HCT116 (cell line): ENCODE measurements around the gene OTOG. TPM values are rescaled to one million over a fixed set of nuclear protein-coding genes. Genes with fewer than 3 reads are reported as not detected.

Source experiments
- ATAC-seq: fragments of 200-7000 bp; cut with Tn5 transposase; 2 replicates; pipeline ENCODE4 v1.9.1; 2020; ENCODE audit warnings: mild to moderate bottlenecking, moderate library complexity
- BruUV-seq: library from RNA; stranded (reverse); fragments of 400-500 nt; replicated peaks from 2 replicates; lab custom pipeline; 2021; lab: Mats Ljungman, UMichigan
- CTCF ChIA-PET: fragments of 300-600 bp; sonication (Branson Sonifier 250); formaldehyde crosslinking; loops from one replicate; lab custom pipeline; 2021; ENCODE audit warnings: antibody characterized with exemption; lab: Charles Lee
- POLR2A ChIA-PET: fragments of 300-600, 350-600 bp; sonication (Branson Sonifier 250); formaldehyde crosslinking; loops from one replicate; lab custom pipeline; 2021; ENCODE audit warnings: antibody characterized with exemption; lab: Charles Lee
- RAD21 ChIA-PET, 2 experiments: fragments of 300-600 bp; sonication (Branson Sonifier 250); formaldehyde crosslinking; loops; one replicate each; lab custom pipeline; 2023; ENCODE audit warnings: low total read pairs in 2 of 2; ENCODE audit not compliant: uncharacterized antibody in 2 of 2, unreplicated experiment in 2 of 2, low non-redundant PET in 1 of 2; lab: Charles Lee
- DNase-seq: peaks from one replicate; pipeline ENCODE4 v3.0.0-alpha.2; 2010; ENCODE audit warnings: low read depth, low spot score
- H2AFZ ChIP-seq: fragments of 200-600 bp; shearing (Covaris generic), sonication (generic); 2 replicates; pipeline ENCODE4 v1.6.1; 2017; ENCODE audit warnings: low read depth, mixed run types, mixed read lengths, antibody characterized with exemption, low read length; ENCODE audit not compliant: poor library complexity, severe bottlenecking
- H3K27ac ChIP-seq: 2 replicates; pipeline ENCODE4 v1.5.1; 2012; ENCODE audit warnings: low read depth, low read length
- H3K27me3 ChIP-seq: fragments of 200-600 bp; sonication (generic); 2 replicates; pipeline ENCODE4 v1.6.1; 2016; ENCODE audit warnings: mixed run types, low read length, mixed read lengths; ENCODE audit not compliant: insufficient read depth
- H3K36me3 ChIP-seq, 2 experiments: fragments of 200-500 bp in 1 of 2; fragments of 200-600 bp in 1 of 2; sonication (Bioruptor generic) in 1 of 2; sonication (generic) in 1 of 2; 2 replicates each; pipeline versions ENCODE4 v1.5.1 to v1.6.1; 2014 to 2016; ENCODE audit warnings: low read length in 2 of 2, inconsistent platforms in 1 of 2, mixed read lengths in 1 of 2, mixed run types in 1 of 2; ENCODE audit not compliant: insufficient read depth in 2 of 2, control insufficient read depth in 1 of 2
- H3K4me1 ChIP-seq, 2 experiments: fragments of 200-600 bp in 1 of 2; sonication (generic) in 1 of 2; 2 replicates each; pipeline versions ENCODE4 v1.5.1 to v1.6.1; 2012 to 2017; ENCODE audit warnings: low read length in 2 of 2, inconsistent platforms in 1 of 2, mild to moderate bottlenecking in 1 of 2, mixed read lengths in 1 of 2, mixed run types in 1 of 2, moderate library complexity in 1 of 2; ENCODE audit not compliant: insufficient read depth in 2 of 2, control insufficient read depth in 1 of 2
- H3K4me2 ChIP-seq: fragments of 200-600 bp; sonication (generic); 2 replicates; pipeline ENCODE4 v1.6.1; 2017; ENCODE audit warnings: mixed run types, low read length, mixed read lengths
- H3K4me3 ChIP-seq, 2 experiments: fragments of 200-600 bp in 1 of 2; sonication (generic) in 1 of 2; replicated peaks in 1 of 2; 2 replicates each; pipeline ENCODE4 v1.5.1; 2011 to 2016; ENCODE audit warnings: low read length in 2 of 2, control low read depth in 1 of 2, low read depth in 1 of 2, mild to moderate bottlenecking in 1 of 2, mixed read lengths in 1 of 2, mixed run types in 1 of 2
- H3K79me2 ChIP-seq: fragments of 200-600 bp; sonication (generic); 2 replicates; pipeline ENCODE4 v1.6.1; 2017; ENCODE audit warnings: mild to moderate bottlenecking, mixed run types, low read length, moderate library complexity, mixed read lengths; ENCODE audit not compliant: insufficient read depth
- H3K9ac ChIP-seq: fragments of 200-600 bp; sonication (generic); 2 replicates; pipeline ENCODE4 v1.6.1; 2016; ENCODE audit warnings: low read length, mixed read lengths
- H3K9me2 ChIP-seq: fragments of 200-600 bp; sonication (generic), shearing (Covaris generic); 2 replicates; pipeline ENCODE4 v1.6.1; 2017; ENCODE audit warnings: mixed run types, mild to moderate bottlenecking, moderate library complexity; ENCODE audit not compliant: insufficient read depth
- H3K9me3 ChIP-seq, 2 experiments: fragments of 200-500 bp in 1 of 2; fragments of 200-600 bp in 1 of 2; sonication (Bioruptor generic) in 1 of 2; sonication (generic) in 1 of 2; 2 replicates each; pipeline ENCODE4 v1.6.1; 2014 to 2017; ENCODE audit warnings: low read length in 2 of 2, mixed read lengths in 2 of 2, inconsistent platforms in 1 of 2, low read depth in 1 of 2, mild to moderate bottlenecking in 1 of 2, mixed run types in 1 of 2, moderate library complexity in 1 of 2; ENCODE audit not compliant: control insufficient read depth in 1 of 2, insufficient read depth in 1 of 2
- H4K20me1 ChIP-seq: fragments of 200-600 bp; sonication (generic), shearing (Covaris generic); 2 replicates; pipeline ENCODE4 v1.6.1; 2017; ENCODE audit warnings: mixed run types, mild to moderate bottlenecking, moderate library complexity; ENCODE audit not compliant: insufficient read depth
- ATF3 ChIP-seq: IDR thresholded peaks from 2 replicates; pipeline ENCODE4 v1.6.1; 2012
- CEBPB ChIP-seq: IDR thresholded peaks from 2 replicates; pipeline ENCODE4 v1.6.1; 2012; ENCODE audit warnings: low read depth
- CTCF ChIP-seq, 3 experiments: fragments of 200-600 bp in 1 of 3; sonication (generic) in 1 of 3; IDR thresholded peaks in 2 of 3; conservative IDR thresholded peaks in 1 of 3; 2 replicates each; pipeline ENCODE4 v1.5.1; 2012 to 2017; ENCODE audit warnings: low read depth in 2 of 3, low read length in 2 of 3, antibody characterized with exemption in 1 of 3, borderline replicate concordance in 1 of 3, control low read depth in 1 of 3, mild to moderate bottlenecking in 1 of 3, mixed read lengths in 1 of 3, mixed run types in 1 of 3, moderate library complexity in 1 of 3; ENCODE audit not compliant: insufficient read depth in 1 of 3
- EGR1 ChIP-seq: IDR thresholded peaks from 2 replicates; pipeline ENCODE4 v1.6.1; 2012; ENCODE audit warnings: low read depth
- ELF1 ChIP-seq: IDR thresholded peaks from 2 replicates; pipeline ENCODE4 v1.6.1; 2012; ENCODE audit warnings: low read depth, borderline replicate concordance
- EZH2 ChIP-seq: fragments of 200-600 bp; sonication (generic); IDR thresholded peaks from 2 replicates; pipeline ENCODE4 v1.6.1; 2017; ENCODE audit warnings: antibody characterized with exemption, mixed run types
- EZH2phosphoT487 ChIP-seq: fragments of 200-600 bp; IDR thresholded peaks from 2 replicates; pipeline ENCODE4 v1.6.1; 2018; ENCODE audit warnings: antibody characterized with exemption, borderline replicate concordance
- FOSL1 ChIP-seq: IDR thresholded peaks from 2 replicates; pipeline ENCODE4 v1.6.1; 2012; ENCODE audit warnings: low read depth
- JUND ChIP-seq: IDR thresholded peaks from 2 replicates; pipeline ENCODE4 v1.6.1; 2012
- MAX ChIP-seq: IDR thresholded peaks from 2 replicates; pipeline ENCODE4 v1.6.1; 2012
- POLR2A ChIP-seq: IDR thresholded peaks from 2 replicates; pipeline ENCODE4 v1.7.0; 2011; ENCODE audit warnings: borderline replicate concordance; ENCODE audit not compliant: insufficient read depth, insufficient read length; ENCODE audit errors: extremely low read depth
- POLR2AphosphoS5 ChIP-seq: IDR thresholded peaks from 2 replicates; pipeline ENCODE4 v1.6.1; 2011; ENCODE audit warnings: mild to moderate bottlenecking, low read depth, low read length, moderate library complexity
- RAD21 ChIP-seq: IDR thresholded peaks from 2 replicates; pipeline ENCODE4 v1.6.1; 2012; ENCODE audit warnings: low read depth, mild to moderate bottlenecking
- REST ChIP-seq: IDR thresholded peaks from 2 replicates; pipeline ENCODE4 v1.6.1; 2012; ENCODE audit warnings: low read depth
- SIN3A ChIP-seq: IDR thresholded peaks from 2 replicates; pipeline ENCODE4 v1.6.1; 2012; ENCODE audit warnings: low read depth
- SP1 ChIP-seq: IDR thresholded peaks from 2 replicates; pipeline ENCODE4 v1.6.1; 2012; ENCODE audit warnings: low read depth
- TCF7L2 ChIP-seq: IDR thresholded peaks from 2 replicates; pipeline ENCODE4 v1.7.0; 2011; ENCODE audit warnings: borderline replicate concordance, inconsistent platforms; ENCODE audit not compliant: insufficient read depth, insufficient read length; ENCODE audit errors: extremely low read depth
- YY1 ChIP-seq: IDR thresholded peaks from 2 replicates; pipeline ENCODE4 v1.6.1; 2011; ENCODE audit warnings: low read length, low read depth, moderate library complexity, mild to moderate bottlenecking; ENCODE audit not compliant: insufficient replicate concordance; ENCODE audit errors: extremely low read depth
- ZBTB33 ChIP-seq: IDR thresholded peaks from 2 replicates; pipeline ENCODE4 v1.6.1; 2011; ENCODE audit warnings: mild to moderate bottlenecking, low read length, moderate library complexity; ENCODE audit not compliant: insufficient replicate concordance; ENCODE audit errors: extremely low read depth
- ZFX ChIP-seq: fragments of 450-650 bp; IDR thresholded peaks from 2 replicates; pipeline ENCODE4 v1.6.1; 2017
- intact Hi-C: fragments of 100-400 bp; cut with micrococcal nuclease; formaldehyde crosslinking; loops from 2 replicates; pipeline ENCODE4 v1.10.0; 2022
- total RNA-seq: library from RNA; stranded (reverse); gene quantifications from one replicate; pipeline ENCODE4 v1.2.1, GENCODE V29; 2021; ENCODE audit not compliant: unreplicated experiment

OTOG gene
- total RNA-seq, 1 experiment from 2014 or later = 0.07 TPM

GRCh38 chr11:17691976-17692375 is 144.9 kb downstream of the OTOG start:
- POLR2A ChIA-PET = no interaction called here
- Histone ChIP-seq H3K9ac (no peak overlapping the region), H3K4me2 (no peak overlapping the region), H3K79me2 (no peaks in the 10 kb centered on the region), H2AFZ (no peak overlapping the region), H3K9me3 (no peaks in the 10 kb centered on the region), H3K4me3 (no peak overlapping the region), H4K20me1 (no peaks in the 10 kb centered on the region), H3K27me3 (no peaks in the 10 kb centered on the region), H3K9me2 (no peaks in the 10 kb centered on the region), H3K4me1 (no peaks in the 10 kb centered on the region), H3K27ac (no peak overlapping the region), H3K36me3 (no peaks in the 10 kb centered on the region)
- CTCF ChIA-PET = no interaction called here
- RAD21 ChIA-PET = no interaction called here
- TF ChIP-seq ZFX (no peak), SIN3A (no peak), POLR2A (no peak), RAD21 (no peak), EZH2 (no peak), ZBTB33 (no peak), CEBPB (no peak), REST (no peak), SP1 (no peak), MAX (no peak), EGR1 (no peak), FOSL1 (no peak), CTCF (IDR thresholded peaks at IDR 0.05 in 2 of 3, conservative IDR thresholded peaks at IDR 0.05 in 1 of 3; ENCODE audit: borderline replicate concordance in 1 of 3, insufficient read depth in 1 of 3, low read depth in 2 of 3, low read length in 2 of 3) (no peak), TCF7L2 (no peak), EZH2phosphoT487 (no peak), YY1 (no peak), POLR2AphosphoS5 (no peak), JUND (no peak), ELF1 (no peak), ATF3 (no peak)
- intact Hi-C loops = no loop called here
- ATAC-seq = no peak
- DNase-seq = no peak
- BruUV-seq = no TSS peak
